H9 (cell line): ENCODE data around the gene TMC1. TPM values are rescaled to one million over a fixed set of nuclear protein-coding genes. Genes with fewer than 3 reads are reported as not detected.

ENCODE experiments used
- DNase-seq: peaks from one replicate; pipeline ENCODE4 v3.0.0-alpha.2; 2017
- H2AFZ ChIP-seq: one replicate; pipeline ENCODE4 v1.6.1; 2013; ENCODE audit warnings: mild to moderate bottlenecking, low read length, control low read depth, moderate library complexity
- H2AK5ac ChIP-seq: 2 replicates; pipeline ENCODE4 v1.6.1; 2013; ENCODE audit warnings: low read length, control low read depth, mixed read lengths; ENCODE audit not compliant: insufficient read length
- H2BK120ac ChIP-seq: one replicate; pipeline ENCODE4 v1.6.1; 2013; ENCODE audit warnings: low read depth, mild to moderate bottlenecking, low read length, control low read depth, inconsistent platforms; ENCODE audit not compliant: poor library complexity, severe bottlenecking
- H2BK12ac ChIP-seq: 2 replicates; pipeline ENCODE4 v1.6.1; 2013; ENCODE audit warnings: low read length, control low read depth, mixed read lengths, low read depth; ENCODE audit not compliant: insufficient read length
- H2BK15ac ChIP-seq: 2 replicates; pipeline ENCODE4 v1.6.1; 2013; ENCODE audit warnings: low read depth, low read length, control low read depth
- H2BK20ac ChIP-seq: one replicate; pipeline ENCODE4 v1.6.1; 2013; ENCODE audit warnings: low read depth, mild to moderate bottlenecking, low read length, control low read depth, inconsistent platforms; ENCODE audit not compliant: poor library complexity, severe bottlenecking
- H2BK5ac ChIP-seq: 2 replicates; pipeline ENCODE4 v1.6.1; 2013; ENCODE audit warnings: low read length, control low read depth, mixed read lengths; ENCODE audit not compliant: insufficient read length
- H3K14ac ChIP-seq: 2 replicates; pipeline ENCODE4 v1.6.1; 2013; ENCODE audit warnings: low read length, control low read depth; ENCODE audit not compliant: insufficient read depth
- H3K18ac ChIP-seq: 2 replicates; pipeline ENCODE4 v1.6.1; 2013; ENCODE audit warnings: low read depth, mild to moderate bottlenecking, mixed read lengths, low read length, control low read depth; ENCODE audit not compliant: insufficient read length
- H3K23ac ChIP-seq: 2 replicates; pipeline ENCODE4 v1.6.1; 2013; ENCODE audit warnings: low read length, control low read depth, mixed read lengths, low read depth; ENCODE audit not compliant: insufficient read length
- H3K23me2 ChIP-seq: 2 replicates; pipeline ENCODE4 v1.6.1; 2013; ENCODE audit warnings: low read depth, mild to moderate bottlenecking, mixed read lengths, low read length, control low read depth; ENCODE audit not compliant: insufficient read length, poor library complexity, severe bottlenecking
- H3K27ac ChIP-seq: 2 replicates; pipeline ENCODE4 v1.5.1; 2013; ENCODE audit warnings: low read length, control low read depth, mixed read lengths, low read depth; ENCODE audit not compliant: insufficient read length
- H3K27me3 ChIP-seq: 2 replicates; pipeline ENCODE4 v1.6.1; 2013; ENCODE audit warnings: low read length, control low read depth, inconsistent platforms; ENCODE audit not compliant: insufficient read depth
- H3K4ac ChIP-seq: 2 replicates; pipeline ENCODE4 v1.6.1; 2013; ENCODE audit warnings: low read depth, mild to moderate bottlenecking, control low read depth, inconsistent platforms, low read length, moderate library complexity
- H3K4me1 ChIP-seq: 2 replicates; pipeline ENCODE4 v1.6.1; 2013; ENCODE audit warnings: low read length, control low read depth, inconsistent platforms; ENCODE audit not compliant: insufficient read depth
- H3K4me2 ChIP-seq: 2 replicates; pipeline ENCODE4 v1.6.1; 2013; ENCODE audit warnings: low read length, control low read depth, mixed read lengths; ENCODE audit not compliant: insufficient read length, insufficient read depth
- H3K56ac ChIP-seq: 2 replicates; pipeline ENCODE4 v1.6.1; 2013; ENCODE audit warnings: low read depth, mild to moderate bottlenecking, mixed read lengths, low read length, control low read depth; ENCODE audit not compliant: insufficient read length
- H3K79me1 ChIP-seq: 2 replicates; pipeline ENCODE4 v1.6.1; 2013; ENCODE audit warnings: low read depth, mild to moderate bottlenecking, moderate library complexity, low read length, control low read depth, inconsistent platforms; ENCODE audit not compliant: insufficient read depth, poor library complexity, severe bottlenecking
- H3K79me2 ChIP-seq: 2 replicates; pipeline ENCODE4 v1.6.1; 2013; ENCODE audit warnings: low read length, control low read depth, inconsistent platforms; ENCODE audit not compliant: insufficient read depth
- H3K9ac ChIP-seq: 2 replicates; pipeline ENCODE4 v1.6.1; 2013; ENCODE audit warnings: low read length, control low read depth, mixed read lengths; ENCODE audit not compliant: insufficient read length; ENCODE audit errors: extremely low read depth
- H3K9me3 ChIP-seq: one replicate; pipeline ENCODE4 v1.6.1; 2013; ENCODE audit warnings: low read depth, low read length, inconsistent platforms; ENCODE audit not compliant: control insufficient read depth
- H3T11ph ChIP-seq: one replicate; pipeline ENCODE4 v1.6.1; 2013; ENCODE audit warnings: mild to moderate bottlenecking, low read length, control low read depth, inconsistent platforms
- H4K20me1 ChIP-seq: one replicate; pipeline ENCODE4 v1.6.1; 2013; ENCODE audit not compliant: control insufficient read depth, insufficient read length, insufficient read depth
- H4K5ac ChIP-seq: 2 replicates; pipeline ENCODE4 v1.6.1; 2013; ENCODE audit warnings: low read depth, mild to moderate bottlenecking, mixed read lengths, low read length, control low read depth; ENCODE audit not compliant: insufficient read length
- H4K8ac ChIP-seq: replicated peaks from 2 replicates; pipeline ENCODE4 v1.6.1; 2013; ENCODE audit warnings: low read length, control low read depth, mixed read lengths, low read depth; ENCODE audit not compliant: insufficient read length
- H4K91ac ChIP-seq: 2 replicates; pipeline ENCODE4 v1.6.1; 2013; ENCODE audit warnings: low read depth, mild to moderate bottlenecking, moderate library complexity, mixed read lengths, low read length, control low read depth; ENCODE audit not compliant: insufficient read length
- H3K27ac Mint-ChIP-seq, 3 experiments: 2 replicates in 2 of 3; 3 replicates in 1 of 3; pipeline ENCODE4 v1.8.0; 2020 to 2021; ENCODE audit warnings: mixed read lengths in 3 of 3, mild to moderate bottlenecking in 1 of 3, moderate library complexity in 1 of 3
- H3K27me3 Mint-ChIP-seq: 2 replicates; pipeline ENCODE4 v1.8.0; 2021; ENCODE audit warnings: low read depth, mild to moderate bottlenecking, moderate library complexity, mixed read lengths
- H3K36me3 Mint-ChIP-seq, 3 experiments: 2 replicates in 2 of 3; 3 replicates in 1 of 3; pipeline ENCODE4 v1.8.0; 2020 to 2021; ENCODE audit warnings: low read depth in 3 of 3, mixed read lengths in 3 of 3; ENCODE audit not compliant: insufficient read depth in 1 of 3
- H3K4me1 Mint-ChIP-seq, 2 experiments: 2 replicates each; pipeline ENCODE4 v1.8.0; 2020; ENCODE audit warnings: mixed read lengths in 2 of 2
- H3K4me3 Mint-ChIP-seq, 2 experiments: 2 replicates in 1 of 2; 3 replicates in 1 of 2; pipeline ENCODE4 v1.8.0; 2020 to 2021; ENCODE audit warnings: mild to moderate bottlenecking in 2 of 2, mixed read lengths in 2 of 2, moderate library complexity in 1 of 2
- H3K9me3 Mint-ChIP-seq, 2 experiments: 2 replicates in 1 of 2; 3 replicates in 1 of 2; pipeline ENCODE4 v1.8.0; 2020; ENCODE audit warnings: mild to moderate bottlenecking in 2 of 2, mixed read lengths in 2 of 2, moderate library complexity in 1 of 2
- WGBS: extraction: QIAGEN DNeasy Blood & Tissue Kit; methylation state at CpG from one replicate; pipeline ENCODE4 v1.1.7; 2013; ENCODE audit warnings: missing lambda C conversion rate, low lambda C conversion rate, mixed read lengths; ENCODE audit not compliant: insufficient read length; ENCODE audit errors: extremely low coverage; 5-methylcytosine and 5-hydroxymethylcytosine counted together
- total RNA-seq: library from RNA; stranded (reverse); gene quantifications from 2 replicates; pipeline ENCODE4 v1.2.1, GENCODE V29; 2021
- TF ChIP-seq, protein P1 (sequence below): fragments of 200-600 bp; sonication (generic); conservative IDR thresholded peaks from 3 replicates; pipeline ENCODE4 v1.8.0; 2021; ENCODE audit warnings: antibody characterized with exemption, mild to moderate bottlenecking

The TMC1 gene
- total RNA-seq, 1 experiment from 2014 or later, result 2.4 TPM

DNA sequence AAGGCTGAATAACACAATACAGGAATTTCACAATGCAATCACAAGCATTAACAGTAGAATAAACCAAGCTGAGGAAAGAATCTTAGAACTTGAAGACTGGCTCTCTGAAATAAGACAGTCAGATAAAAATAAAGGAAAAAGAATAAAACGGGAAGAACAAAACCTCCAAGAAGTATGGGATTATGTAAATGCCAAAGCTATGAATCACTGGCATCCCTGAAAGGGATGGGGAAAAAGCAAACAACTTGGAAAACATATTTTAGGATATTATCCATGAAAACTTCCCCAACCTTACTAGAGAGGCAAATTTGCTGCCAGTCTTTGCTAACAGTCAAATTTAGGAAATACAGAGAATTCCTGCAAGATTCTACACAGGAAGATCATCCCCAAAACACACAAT, 273.5 kb downstream of the TMC1 start:
- no peak overlapping the region for H3K14ac ChIP-seq
- H3K36me3 Mint-ChIP-seq, result peaks cover 14 to 58% (median 46%) of the 10 kb centered on the region in 3 experiments
- no peaks in the 10 kb centered on the region for H3K27me3 ChIP-seq
- H2BK5ac ChIP-seq, result no peak overlapping the region
- no peak overlapping the region for H3K4ac ChIP-seq
- H2BK15ac ChIP-seq, result no peak overlapping the region
- H2BK120ac ChIP-seq, result no peak overlapping the region
- no peak overlapping the region for H3K23ac ChIP-seq
- H4K8ac ChIP-seq, result no peak overlapping the region
- peaks cover 8 to 12% of the 10 kb centered on the region in 2 experiments for H3K4me1 Mint-ChIP-seq
- H2BK12ac ChIP-seq, result no peak overlapping the region
- H3K4me3 Mint-ChIP-seq, result no peak overlapping the region
- no peak overlapping the region for H3K27ac Mint-ChIP-seq
- no peak overlapping the region for H4K91ac ChIP-seq
- peaks cover 17 to 44% of the 10 kb centered on the region in 2 experiments for H3K9me3 Mint-ChIP-seq
- no peak overlapping the region for H3K56ac ChIP-seq
- no peak overlapping the region for H2BK20ac ChIP-seq
- no peaks in the 10 kb centered on the region for H3K4me1 ChIP-seq
- TF ChIP-seq, protein P1, sequence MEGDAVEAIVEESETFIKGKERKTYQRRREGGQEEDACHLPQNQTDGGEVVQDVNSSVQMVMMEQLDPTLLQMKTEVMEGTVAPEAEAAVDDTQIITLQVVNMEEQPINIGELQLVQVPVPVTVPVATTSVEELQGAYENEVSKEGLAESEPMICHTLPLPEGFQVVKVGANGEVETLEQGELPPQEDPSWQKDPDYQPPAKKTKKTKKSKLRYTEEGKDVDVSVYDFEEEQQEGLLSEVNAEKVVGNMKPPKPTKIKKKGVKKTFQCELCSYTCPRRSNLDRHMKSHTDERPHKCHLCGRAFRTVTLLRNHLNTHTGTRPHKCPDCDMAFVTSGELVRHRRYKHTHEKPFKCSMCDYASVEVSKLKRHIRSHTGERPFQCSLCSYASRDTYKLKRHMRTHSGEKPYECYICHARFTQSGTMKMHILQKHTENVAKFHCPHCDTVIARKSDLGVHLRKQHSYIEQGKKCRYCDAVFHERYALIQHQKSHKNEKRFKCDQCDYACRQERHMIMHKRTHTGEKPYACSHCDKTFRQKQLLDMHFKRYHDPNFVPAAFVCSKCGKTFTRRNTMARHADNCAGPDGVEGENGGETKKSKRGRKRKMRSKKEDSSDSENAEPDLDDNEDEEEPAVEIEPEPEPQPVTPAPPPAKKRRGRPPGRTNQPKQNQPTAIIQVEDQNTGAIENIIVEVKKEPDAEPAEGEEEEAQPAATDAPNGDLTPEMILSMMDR, result no peak
- H4K20me1 ChIP-seq, result no peaks in the 10 kb centered on the region
- H3K18ac ChIP-seq, result no peak overlapping the region
- H3K27ac ChIP-seq, result no peak overlapping the region
- H3K9me3 ChIP-seq, result no peaks in the 10 kb centered on the region
- H3K27me3 Mint-ChIP-seq, result no peaks in the 10 kb centered on the region
- H3K9ac ChIP-seq, result no peak overlapping the region
- H2AFZ ChIP-seq, result no peak overlapping the region
- WGBS, result no CpG with 5 or more reads among the region's 1 CpG
- H3K79me1 ChIP-seq, result no peaks in the 10 kb centered on the region
- H4K5ac ChIP-seq, result no peak overlapping the region
- no peaks in the 10 kb centered on the region for H3K79me2 ChIP-seq
- H3K23me2 ChIP-seq, result no peaks in the 10 kb centered on the region
- DNase-seq, result no peak
- H2AK5ac ChIP-seq, result no peak overlapping the region
- no peak overlapping the region for H3K4me2 ChIP-seq
- no peak overlapping the region for H3T11ph ChIP-seq
